GM12801 (cell line): Measurements from ENCODE around the gene EFR3B.

Source experiments
- CTCF ChIP-seq: IDR thresholded peaks from one replicate; pipeline ENCODE4 v1.5.1; 2011; ENCODE audit warnings: control low read depth; ENCODE audit not compliant: insufficient read length; ENCODE audit errors: extremely low read depth

The EFR3B gene

GRCh38 chr2:25190536-25190935 is 148.7 kb downstream of the EFR3B start:
- no peak for TF ChIP-seq CTCF

- TF ChIP-seq CTCF: no peak
These were observed 152.8 kb downstream of the EFR3B start for GRCh38 chr2:25194576-25195122.

- no peak for TF ChIP-seq CTCF
These were observed 155.7 kb downstream of the EFR3B start for GRCh38 chr2:25197336-25198208.

GRCh38 chr2:25198209-25198525 is 156.3 kb downstream of the EFR3B start:
- TF ChIP-seq CTCF: no peak

GRCh38 chr2:25198576-25198975 is 156.7 kb downstream of the EFR3B start:
- no peak for TF ChIP-seq CTCF

- no peak for TF ChIP-seq CTCF
These were observed 159.4 kb downstream of the EFR3B start for GRCh38 chr2:25201265-25201664.

GRCh38 chr2:25201794-25202193 is 159.9 kb downstream of the EFR3B start:
- no peak for TF ChIP-seq CTCF
